ENCODE data around the gene FIGN. TPM values are rescaled to one million over a fixed set of nuclear protein-coding genes. Genes with fewer than 3 reads are reported as not detected.

FIGN gene
- total and polyA plus RNA-seq, 2 donors (not counting 3 experiments of a cell fraction or from before 2014, with no cell fraction given): 1.8 to 8.1 TPM

DNA sequence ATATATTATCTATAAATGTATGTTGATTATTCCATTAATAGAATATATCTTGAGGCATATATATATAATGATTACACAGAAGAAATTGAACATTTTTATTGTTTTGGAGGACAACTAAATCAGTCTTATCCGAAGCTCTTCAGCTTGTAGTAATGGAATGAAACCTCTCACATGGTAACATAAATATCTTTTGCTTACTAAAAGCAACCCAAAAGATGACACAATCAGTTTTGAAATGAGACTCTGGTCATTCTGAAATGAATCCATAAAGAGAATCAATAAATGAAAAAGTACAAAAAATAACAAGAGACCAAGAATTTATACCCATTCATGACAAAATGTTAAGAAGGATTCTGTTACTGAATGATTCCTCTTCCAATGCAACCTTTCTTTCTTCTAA lies 110.2 kb downstream of the FIGN start:
- H3K9me3 ChIP-seq (replicated peaks; ENCODE audit: control insufficient read depth, insufficient read depth, low read length): no peaks in the 10 kb centered on the region
- no peaks in the 10 kb centered on the region for H4K20me1 ChIP-seq (replicated peaks; ENCODE audit: control insufficient read depth, extremely low read depth, insufficient read depth, low read length)
- H3K79me2 ChIP-seq (ENCODE audit: control insufficient read depth, insufficient read depth, low read length): no peaks in the 10 kb centered on the region
- DNase-seq (ENCODE audit: low read depth, low spot score) (no peak), FAIRE-seq (no peak)
- no peak overlapping the region for H3K9ac ChIP-seq (replicated peaks; ENCODE audit: extremely low read depth, insufficient read depth, low read length)
- H3K4me2 ChIP-seq (ENCODE audit: insufficient read depth, low read length): no peak overlapping the region
- H3K27me3 ChIP-seq (ENCODE audit: control insufficient read depth in 2 of 2, insufficient read depth in 2 of 2, low read length in 2 of 2): no peaks in the 10 kb centered on the region
- no TSS peak for BruUV-seq (replicated peaks)
- peaks cover 4% of the 10 kb centered on the region for H3K4me1 ChIP-seq (ENCODE audit: control insufficient read depth, extremely low read depth, insufficient read depth, low read length)
- dilution Hi-C loops (cut with MboI; ENCODE audit: extremely low pct_ligation_motif_present, low sequenced_read_pairs) (no loop called here), intact Hi-C loops (cut with micrococcal nuclease) (no loop called here)
- no peak for TF ChIP-seq POLR2AphosphoS5 (IDR thresholded peaks at IDR 0.05; ENCODE audit: insufficient read depth, low read depth, low read length)
- no peak for TF ChIP-seq MYC (IDR thresholded peaks at IDR 0.05; ENCODE audit: low read depth, low read length)
- TF ChIP-seq FOS (IDR thresholded peaks at IDR 0.05; ENCODE audit: borderline replicate concordance, insufficient read depth, low read length): no peak
- no peak for TF ChIP-seq EZH2 (IDR thresholded peaks at IDR 0.05; ENCODE audit: borderline replicate concordance, low read depth, low read length, severe bottlenecking)
- no peak for TF ChIP-seq POLR2A (IDR thresholded peaks at IDR 0.05; ENCODE audit: low read depth, low read length)
- TF ChIP-seq GATA2 (IDR thresholded peaks at IDR 0.05; ENCODE audit: insufficient read depth, insufficient read length, low read depth, low read length): no peak
- TF ChIP-seq JUN (IDR thresholded peaks at IDR 0.05; ENCODE audit: borderline replicate concordance, insufficient read depth, insufficient read length, low read depth): no peak
- TF ChIP-seq, protein P1, sequence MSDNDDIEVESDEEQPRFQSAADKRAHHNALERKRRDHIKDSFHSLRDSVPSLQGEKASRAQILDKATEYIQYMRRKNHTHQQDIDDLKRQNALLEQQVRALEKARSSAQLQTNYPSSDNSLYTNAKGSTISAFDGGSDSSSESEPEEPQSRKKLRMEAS (IDR thresholded peaks at IDR 0.05; ENCODE audit: insufficient read depth, insufficient read length): no peak
- TF ChIP-seq, protein P2, sequence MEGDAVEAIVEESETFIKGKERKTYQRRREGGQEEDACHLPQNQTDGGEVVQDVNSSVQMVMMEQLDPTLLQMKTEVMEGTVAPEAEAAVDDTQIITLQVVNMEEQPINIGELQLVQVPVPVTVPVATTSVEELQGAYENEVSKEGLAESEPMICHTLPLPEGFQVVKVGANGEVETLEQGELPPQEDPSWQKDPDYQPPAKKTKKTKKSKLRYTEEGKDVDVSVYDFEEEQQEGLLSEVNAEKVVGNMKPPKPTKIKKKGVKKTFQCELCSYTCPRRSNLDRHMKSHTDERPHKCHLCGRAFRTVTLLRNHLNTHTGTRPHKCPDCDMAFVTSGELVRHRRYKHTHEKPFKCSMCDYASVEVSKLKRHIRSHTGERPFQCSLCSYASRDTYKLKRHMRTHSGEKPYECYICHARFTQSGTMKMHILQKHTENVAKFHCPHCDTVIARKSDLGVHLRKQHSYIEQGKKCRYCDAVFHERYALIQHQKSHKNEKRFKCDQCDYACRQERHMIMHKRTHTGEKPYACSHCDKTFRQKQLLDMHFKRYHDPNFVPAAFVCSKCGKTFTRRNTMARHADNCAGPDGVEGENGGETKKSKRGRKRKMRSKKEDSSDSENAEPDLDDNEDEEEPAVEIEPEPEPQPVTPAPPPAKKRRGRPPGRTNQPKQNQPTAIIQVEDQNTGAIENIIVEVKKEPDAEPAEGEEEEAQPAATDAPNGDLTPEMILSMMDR (IDR thresholded peaks at IDR 0.05; ENCODE audit: extremely low read depth in 1 of 2, insufficient read depth in 1 of 2, low read depth in 1 of 2, low read length in 2 of 2): no peak
- ChIA-PET CTCF (interaction anchor here (0.8 to 1.9 kb wide), 2 partner anchors 10 to 25 kb away, joined by 3 to 7 read pairs; no protein-coding TSS in a partner anchor), POLR2A (no interaction called here)
- H3K27ac ChIP-seq (ENCODE audit: insufficient read depth, low read depth, low read length): no peak overlapping the region
- H2AFZ ChIP-seq (ENCODE audit: low read depth, low read length): no peak overlapping the region
- no peaks in the 10 kb centered on the region for H3K9me1 ChIP-seq (replicated peaks; ENCODE audit: control insufficient read depth, extremely low read depth, insufficient read depth, low read length)
- H3K36me3 ChIP-seq (ENCODE audit: control insufficient read depth in 2 of 2, extremely low read depth in 1 of 2, insufficient read depth in 2 of 2, low read length in 2 of 2): no peaks in the 10 kb centered on the region
- no peak overlapping the region for H3K4me3 ChIP-seq (replicated peaks in 1 of 3; ENCODE audit: insufficient read depth in 1 of 3, low read depth in 1 of 3, low read length in 3 of 3)
